Measurements from ENCODE around the gene JAZF1.

JAZF1 gene

DNA sequence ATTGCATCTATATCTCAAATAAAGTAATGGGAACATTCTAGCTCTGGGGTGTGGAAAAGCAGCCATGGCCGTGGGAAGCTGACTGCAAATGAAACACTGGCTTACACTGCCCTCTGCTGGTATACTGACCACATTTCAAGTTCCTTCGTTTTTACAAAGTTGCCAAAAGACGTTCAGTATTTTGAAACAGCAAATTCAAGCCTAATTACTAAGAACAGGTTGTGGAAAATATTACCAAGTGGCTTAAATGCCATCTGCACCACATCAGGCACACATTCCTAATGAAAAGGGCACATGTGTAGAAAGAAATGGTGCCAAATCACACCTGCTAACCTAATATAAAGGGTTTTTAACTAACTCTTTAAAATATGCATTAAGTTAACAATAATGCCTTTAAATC, 83.9 kb downstream of the JAZF1 start:
- TF ChIP-seq EGR1 (IDR thresholded peaks at IDR 0.05) (no peak), TAF1 (IDR thresholded peaks at IDR 0.05; ENCODE audit: low read depth) (no peak), FOXM1 (IDR thresholded peaks at IDR 0.05; ENCODE audit: borderline replicate concordance, low read depth) (no peak), YY1 (IDR thresholded peaks at IDR 0.05; ENCODE audit: low read depth) (peak; percentile 50; the same call in 1 of the 2 replicates), EP300 (IDR thresholded peaks at IDR 0.05; ENCODE audit: borderline replicate concordance) (no peak), RAD21 (IDR thresholded peaks at IDR 0.05; ENCODE audit: low read depth) (peak; percentile 72), TCF12 (IDR thresholded peaks at IDR 0.05; ENCODE audit: low read depth) (no peak)

DNA sequence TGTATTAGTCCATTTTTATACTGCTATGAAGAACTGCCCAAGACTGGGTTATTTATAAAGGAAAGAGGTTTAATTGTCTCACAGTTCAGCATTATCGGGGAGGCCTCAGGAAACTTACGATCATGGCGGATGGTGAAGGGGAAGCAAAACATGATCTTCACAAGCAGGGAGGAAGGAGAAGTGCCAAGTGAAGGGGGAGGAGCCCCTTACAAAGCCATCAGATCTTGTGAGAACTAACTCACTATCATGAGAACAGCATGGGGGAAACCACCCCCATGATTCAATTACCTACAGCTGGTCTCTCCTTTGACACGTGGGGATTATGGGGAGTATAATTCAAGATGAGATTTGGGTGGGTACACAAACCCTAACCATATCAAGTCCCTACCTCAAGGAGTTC, 85.4 kb downstream of the JAZF1 start:
- no peak for TF ChIP-seq NFIC (IDR thresholded peaks at IDR 0.05)
- TF ChIP-seq TEAD4 (IDR thresholded peaks at IDR 0.05) = no peak
- TF ChIP-seq TCF12 (IDR thresholded peaks at IDR 0.05; ENCODE audit: low read depth) = no peak
- TF ChIP-seq, protein P1, sequence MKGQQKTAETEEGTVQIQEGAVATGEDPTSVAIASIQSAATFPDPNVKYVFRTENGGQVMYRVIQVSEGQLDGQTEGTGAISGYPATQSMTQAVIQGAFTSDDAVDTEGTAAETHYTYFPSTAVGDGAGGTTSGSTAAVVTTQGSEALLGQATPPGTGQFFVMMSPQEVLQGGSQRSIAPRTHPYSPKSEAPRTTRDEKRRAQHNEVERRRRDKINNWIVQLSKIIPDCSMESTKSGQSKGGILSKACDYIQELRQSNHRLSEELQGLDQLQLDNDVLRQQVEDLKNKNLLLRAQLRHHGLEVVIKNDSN (IDR thresholded peaks at IDR 0.05) = no peak
- TF ChIP-seq YY1 (IDR thresholded peaks at IDR 0.05; ENCODE audit: low read depth) = no peak
- TF ChIP-seq, protein P2, sequence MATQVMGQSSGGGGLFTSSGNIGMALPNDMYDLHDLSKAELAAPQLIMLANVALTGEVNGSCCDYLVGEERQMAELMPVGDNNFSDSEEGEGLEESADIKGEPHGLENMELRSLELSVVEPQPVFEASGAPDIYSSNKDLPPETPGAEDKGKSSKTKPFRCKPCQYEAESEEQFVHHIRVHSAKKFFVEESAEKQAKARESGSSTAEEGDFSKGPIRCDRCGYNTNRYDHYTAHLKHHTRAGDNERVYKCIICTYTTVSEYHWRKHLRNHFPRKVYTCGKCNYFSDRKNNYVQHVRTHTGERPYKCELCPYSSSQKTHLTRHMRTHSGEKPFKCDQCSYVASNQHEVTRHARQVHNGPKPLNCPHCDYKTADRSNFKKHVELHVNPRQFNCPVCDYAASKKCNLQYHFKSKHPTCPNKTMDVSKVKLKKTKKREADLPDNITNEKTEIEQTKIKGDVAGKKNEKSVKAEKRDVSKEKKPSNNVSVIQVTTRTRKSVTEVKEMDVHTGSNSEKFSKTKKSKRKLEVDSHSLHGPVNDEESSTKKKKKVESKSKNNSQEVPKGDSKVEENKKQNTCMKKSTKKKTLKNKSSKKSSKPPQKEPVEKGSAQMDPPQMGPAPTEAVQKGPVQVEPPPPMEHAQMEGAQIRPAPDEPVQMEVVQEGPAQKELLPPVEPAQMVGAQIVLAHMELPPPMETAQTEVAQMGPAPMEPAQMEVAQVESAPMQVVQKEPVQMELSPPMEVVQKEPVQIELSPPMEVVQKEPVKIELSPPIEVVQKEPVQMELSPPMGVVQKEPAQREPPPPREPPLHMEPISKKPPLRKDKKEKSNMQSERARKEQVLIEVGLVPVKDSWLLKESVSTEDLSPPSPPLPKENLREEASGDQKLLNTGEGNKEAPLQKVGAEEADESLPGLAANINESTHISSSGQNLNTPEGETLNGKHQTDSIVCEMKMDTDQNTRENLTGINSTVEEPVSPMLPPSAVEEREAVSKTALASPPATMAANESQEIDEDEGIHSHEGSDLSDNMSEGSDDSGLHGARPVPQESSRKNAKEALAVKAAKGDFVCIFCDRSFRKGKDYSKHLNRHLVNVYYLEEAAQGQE (IDR thresholded peaks at IDR 0.05; ENCODE audit: low read depth) = no peak
- no peak for TF ChIP-seq ZBTB7A (IDR thresholded peaks at IDR 0.05; ENCODE audit: low read depth)
- no peak for TF ChIP-seq EGR1 (IDR thresholded peaks at IDR 0.05)
- TF ChIP-seq FOXM1 (IDR thresholded peaks at IDR 0.05; ENCODE audit: borderline replicate concordance, low read depth) = no peak

DNA sequence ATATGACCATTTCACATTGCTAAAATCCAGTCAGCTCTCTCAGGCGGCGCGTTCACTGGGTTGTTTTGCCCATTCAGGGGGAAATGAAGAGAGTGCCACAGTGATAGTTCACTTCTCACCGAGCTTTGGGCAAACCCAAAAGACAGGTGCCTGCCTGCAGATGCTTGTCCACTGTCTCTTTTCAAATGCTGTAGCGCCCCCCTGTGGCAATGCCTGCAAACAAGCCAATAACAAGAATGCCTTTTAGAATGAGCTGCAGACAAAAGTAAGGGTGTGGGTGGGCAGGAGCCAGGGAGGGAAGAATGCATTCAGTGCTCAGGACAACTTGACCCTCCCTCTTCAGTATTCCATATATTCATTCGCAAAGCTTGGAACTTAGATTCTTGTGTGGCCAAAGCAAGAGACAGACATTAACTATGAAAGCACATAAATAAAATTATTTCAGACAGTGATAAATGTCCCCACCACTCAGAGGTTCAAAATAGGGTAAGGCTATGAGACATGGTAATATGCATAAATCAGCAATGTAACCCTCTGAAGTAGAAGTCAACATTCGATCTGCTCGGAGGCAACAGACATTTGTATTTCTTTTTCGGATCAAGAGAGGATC, 86.9 kb downstream of the JAZF1 start:
- no peak for TF ChIP-seq EP300 (IDR thresholded peaks at IDR 0.05; ENCODE audit: borderline replicate concordance)
- peak; percentile 60 for TF ChIP-seq RAD21 (IDR thresholded peaks at IDR 0.05; ENCODE audit: low read depth)
- no peak for TF ChIP-seq TEAD4 (IDR thresholded peaks at IDR 0.05)
- TF ChIP-seq, protein P1 (IDR thresholded peaks at IDR 0.05) = no peak

DNA sequence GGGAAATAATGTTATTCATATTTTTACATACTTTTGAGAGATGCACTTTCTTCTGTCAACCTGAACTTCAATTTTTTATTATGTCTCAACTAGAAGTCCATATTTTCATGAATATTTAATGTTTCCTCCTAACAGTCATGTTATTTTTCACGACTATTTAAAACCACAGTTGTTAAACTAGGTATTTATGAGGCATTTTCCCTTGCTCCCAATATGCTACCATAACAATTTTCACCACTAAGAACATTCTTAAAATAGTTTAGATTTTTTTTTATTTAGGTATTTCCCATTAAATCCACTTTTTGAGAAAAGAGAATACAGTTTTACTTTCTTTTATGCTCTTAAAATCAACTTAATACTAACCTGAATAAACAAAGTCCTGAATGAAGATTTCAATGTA, 89.4 kb downstream of the JAZF1 start:
- TF ChIP-seq FOXM1 (IDR thresholded peaks at IDR 0.05; ENCODE audit: borderline replicate concordance, low read depth) (no peak), RAD21 (IDR thresholded peaks at IDR 0.05; ENCODE audit: low read depth) (no peak)
- TF ChIP-seq, protein P2 (IDR thresholded peaks at IDR 0.05; ENCODE audit: low read depth) = no peak

DNA sequence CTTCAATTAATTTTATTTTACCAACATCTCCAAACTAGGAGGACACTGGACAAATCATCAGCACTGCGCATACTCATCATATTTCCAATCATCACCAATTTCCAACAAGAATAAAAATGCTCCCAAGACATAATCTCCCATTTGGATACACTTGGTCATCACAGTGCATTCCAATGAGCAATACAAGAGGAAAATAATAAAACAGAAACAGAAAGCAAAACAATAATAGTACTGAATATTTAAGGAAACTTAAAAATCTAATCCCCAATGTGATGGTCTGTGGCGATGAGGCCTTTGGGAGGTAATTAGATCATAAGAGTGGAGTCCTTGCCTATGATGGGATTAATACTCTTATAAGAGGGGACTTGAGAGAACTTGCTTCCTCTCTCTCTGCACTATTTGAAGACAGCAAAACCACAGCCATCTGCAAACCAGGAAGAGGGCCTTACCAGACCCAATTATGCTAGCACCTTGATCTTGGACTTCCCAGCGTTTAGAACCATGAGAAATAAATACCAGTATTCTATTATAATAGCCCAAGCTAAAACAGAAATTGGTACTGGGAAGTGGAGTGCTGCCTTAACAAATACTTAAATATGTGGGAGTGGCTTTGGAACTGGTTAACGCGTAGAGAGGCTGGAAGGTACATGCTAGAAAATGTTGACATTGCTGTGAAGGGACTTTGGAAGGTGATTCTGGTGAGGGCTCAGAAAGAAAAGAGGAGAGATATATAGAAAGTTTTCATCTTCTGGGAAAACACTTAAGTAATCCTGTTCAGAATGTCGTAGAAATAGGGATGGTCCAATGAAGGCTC, 91.5 kb downstream of the JAZF1 start:
- TF ChIP-seq TAF1 (IDR thresholded peaks at IDR 0.05; ENCODE audit: low read depth) (no peak), FOXM1 (IDR thresholded peaks at IDR 0.05; ENCODE audit: borderline replicate concordance, low read depth) (no peak), TEAD4 (IDR thresholded peaks at IDR 0.05) (no peak), TCF12 (IDR thresholded peaks at IDR 0.05; ENCODE audit: low read depth) (no peak), EGR1 (IDR thresholded peaks at IDR 0.05) (no peak), YY1 (IDR thresholded peaks at IDR 0.05; ENCODE audit: low read depth) (no peak), ZBTB7A (IDR thresholded peaks at IDR 0.05; ENCODE audit: low read depth) (no peak), CEBPB (IDR thresholded peaks at IDR 0.05) (no peak), RAD21 (IDR thresholded peaks at IDR 0.05; ENCODE audit: low read depth) (no peak)
- TF ChIP-seq, protein P1 (IDR thresholded peaks at IDR 0.05) = no peak

DNA sequence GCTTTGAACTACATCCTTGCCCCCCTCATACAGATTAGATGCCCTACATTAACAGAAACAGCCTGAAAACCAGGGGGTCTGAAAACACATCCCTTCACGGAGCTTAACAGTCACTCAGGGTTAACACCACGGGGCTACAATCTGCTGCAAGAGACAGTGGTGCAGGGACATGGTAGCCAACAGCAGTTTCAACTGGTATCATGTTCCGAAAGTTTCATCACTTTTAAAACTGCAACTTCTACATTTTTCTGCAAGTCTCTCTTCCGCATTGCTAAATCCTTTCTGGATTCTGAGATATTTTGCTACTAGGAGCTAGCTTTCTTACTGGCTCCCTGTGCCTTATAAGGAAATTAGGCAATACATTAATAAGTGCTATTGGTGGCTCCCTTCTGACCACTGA, 92.6 kb downstream of the JAZF1 start:
- TF ChIP-seq CEBPB (IDR thresholded peaks at IDR 0.05) (no peak), TAF1 (IDR thresholded peaks at IDR 0.05; ENCODE audit: low read depth) (no peak), EP300 (IDR thresholded peaks at IDR 0.05; ENCODE audit: borderline replicate concordance) (no peak), EGR1 (IDR thresholded peaks at IDR 0.05) (no peak), ZBTB7A (IDR thresholded peaks at IDR 0.05; ENCODE audit: low read depth) (no peak), CREB1 (IDR thresholded peaks at IDR 0.05; ENCODE audit: low read depth) (no peak), RAD21 (IDR thresholded peaks at IDR 0.05; ENCODE audit: low read depth) (no peak)
